IPS-NIHi7 (cell line): ENCODE measurements around the gene LMO7.

Source experiments
- DNase-seq: peaks from one replicate; pipeline ENCODE4 v3.0.0; 2012; ENCODE audit warnings: mixed read lengths; ENCODE audit errors: extremely low spot score

Gene LMO7

DNA sequence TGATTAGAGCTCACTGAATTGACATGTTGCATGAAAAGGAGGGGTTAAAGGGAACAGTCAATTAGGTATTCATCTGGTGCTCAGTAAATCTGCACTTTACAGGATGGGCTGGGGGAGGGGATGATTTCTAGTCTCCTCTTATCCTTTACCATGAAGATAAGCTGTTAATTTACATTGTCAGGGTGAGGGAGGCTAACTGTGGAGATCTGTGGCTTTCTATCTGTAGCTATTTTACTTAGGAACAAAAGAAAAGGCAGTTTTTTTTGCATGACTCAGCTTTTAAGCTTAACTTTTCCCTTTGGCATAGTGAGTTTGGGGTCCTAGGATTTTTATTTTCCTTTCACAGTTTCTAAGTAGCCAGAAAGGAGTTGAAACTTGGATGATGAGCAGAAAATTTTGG, 253.3 kb downstream of the LMO7 start:
- peak; percentile 17 for DNase-seq

DNA sequence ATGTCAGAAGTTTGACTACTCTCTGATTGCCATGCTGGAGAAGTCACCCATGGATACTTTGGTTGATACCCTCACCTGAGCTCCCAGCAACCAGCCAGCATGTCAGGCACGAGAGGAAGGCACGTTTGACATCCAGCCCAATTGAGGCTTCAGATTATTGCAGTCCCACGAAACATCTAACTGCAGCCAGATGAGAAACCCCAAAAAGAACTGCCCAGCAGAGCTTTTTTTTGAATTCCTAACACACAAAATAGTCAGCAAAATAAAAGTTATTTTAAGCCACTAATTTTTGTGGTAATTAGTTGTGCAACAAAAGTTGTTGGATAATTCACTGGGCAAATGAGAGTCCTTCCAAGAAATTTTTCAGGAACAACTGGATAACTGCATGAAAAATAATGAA, 259.0 kb downstream of the LMO7 start:
- DNase-seq = no peak

DNA sequence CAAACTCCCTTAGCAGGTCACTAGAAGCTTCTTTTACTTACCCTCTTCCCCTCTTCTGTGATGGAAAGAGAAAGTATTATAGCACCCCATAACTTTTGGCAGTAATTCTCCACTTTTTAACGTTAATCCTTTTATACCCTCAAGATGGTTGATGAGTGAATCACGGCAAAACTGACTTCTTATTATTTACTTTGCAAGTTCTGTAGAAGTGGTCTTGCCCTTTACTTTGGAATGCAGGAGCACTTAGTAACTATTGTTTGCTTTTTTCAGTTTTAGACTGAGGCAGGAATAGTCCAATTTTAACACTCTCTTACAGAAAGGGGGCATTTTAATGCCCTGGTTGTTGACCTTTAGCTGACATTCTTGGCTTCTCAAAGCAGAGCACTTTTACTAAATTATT, 260.1 kb downstream of the LMO7 start:
- DNase-seq = no peak

DNA sequence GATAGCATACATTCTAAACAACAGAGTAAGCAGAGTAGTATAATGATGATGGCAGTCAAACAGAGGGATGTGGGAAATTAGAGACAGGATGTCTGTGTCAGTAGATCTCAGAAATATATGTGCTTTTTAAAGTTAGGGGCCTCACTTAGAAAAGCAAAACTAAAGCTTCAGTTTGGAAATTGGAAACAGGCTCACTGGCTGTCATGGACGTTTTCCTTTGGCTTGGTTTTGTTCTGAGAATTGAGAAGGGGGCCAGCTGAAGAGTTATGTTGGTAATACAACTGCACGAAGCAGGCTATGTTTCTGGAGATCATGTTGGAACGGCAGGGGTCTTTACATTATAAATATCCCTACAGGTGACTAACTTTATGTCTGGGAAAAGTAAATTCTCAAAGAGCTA, 261.3 kb downstream of the LMO7 start:
- DNase-seq = no peak

DNA sequence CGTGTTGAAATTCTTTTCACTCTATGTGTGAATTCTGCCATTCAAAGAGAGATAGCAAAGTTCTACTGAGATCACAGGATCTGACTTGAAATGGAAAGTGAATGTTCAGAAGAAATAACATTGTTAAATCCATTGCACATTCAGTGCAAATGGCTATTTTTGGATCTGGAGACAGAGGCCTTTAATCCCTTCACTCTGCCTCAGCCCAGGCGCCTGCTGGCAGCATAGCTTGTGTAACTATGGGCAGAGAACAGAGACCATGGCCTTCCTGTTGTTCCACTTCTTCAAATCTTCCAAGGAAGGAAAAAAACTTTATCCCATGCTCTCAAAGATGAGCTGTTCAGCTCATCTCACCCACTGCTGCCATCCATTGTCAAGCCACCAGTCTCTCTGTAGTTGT, 265.4 kb downstream of the LMO7 start:
- no peak for DNase-seq

DNA sequence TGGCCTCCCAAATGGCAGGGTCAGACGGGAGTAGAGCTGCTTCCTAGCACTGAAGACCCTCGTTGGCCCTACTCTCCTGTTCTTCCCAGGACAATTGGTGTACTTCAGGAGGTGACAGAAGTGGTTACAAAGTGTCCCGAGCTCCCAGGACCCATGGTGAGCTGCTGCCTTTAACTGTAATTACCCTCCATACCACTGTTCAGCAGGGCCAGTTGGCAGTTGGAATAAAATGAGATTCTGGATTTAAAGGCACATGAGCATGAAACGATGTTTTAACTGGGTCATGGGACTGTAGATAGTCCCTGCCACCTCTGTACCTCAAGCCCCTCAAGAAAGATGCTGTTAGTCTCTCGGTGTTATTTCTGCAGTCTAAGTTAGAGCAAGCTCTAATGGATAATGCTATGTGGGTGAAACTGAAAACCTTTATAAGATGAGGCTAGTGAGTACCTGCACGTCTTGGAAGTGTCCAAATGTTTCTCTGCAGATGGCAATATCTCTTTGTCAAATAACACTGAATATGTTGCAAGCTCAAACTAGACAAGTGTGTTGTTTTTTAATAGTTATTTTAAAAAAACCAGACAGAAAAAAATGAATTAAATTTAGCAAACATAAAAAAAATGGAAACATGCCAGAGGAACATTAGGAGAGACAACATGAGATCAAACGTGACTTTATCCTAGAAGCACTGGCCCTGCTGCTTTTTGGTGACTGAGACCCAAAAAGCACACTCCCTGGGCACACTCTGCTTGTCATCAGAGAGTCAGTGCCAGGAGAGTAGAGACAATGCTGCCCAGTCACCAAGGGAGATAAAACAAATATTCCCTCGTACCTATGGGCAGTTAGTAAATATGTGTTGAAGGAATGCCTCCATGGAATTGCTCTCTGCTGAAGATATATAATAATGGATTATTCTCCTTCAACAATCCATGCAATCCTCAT, 266.3 kb downstream of the LMO7 start:
- no peak for DNase-seq

DNA sequence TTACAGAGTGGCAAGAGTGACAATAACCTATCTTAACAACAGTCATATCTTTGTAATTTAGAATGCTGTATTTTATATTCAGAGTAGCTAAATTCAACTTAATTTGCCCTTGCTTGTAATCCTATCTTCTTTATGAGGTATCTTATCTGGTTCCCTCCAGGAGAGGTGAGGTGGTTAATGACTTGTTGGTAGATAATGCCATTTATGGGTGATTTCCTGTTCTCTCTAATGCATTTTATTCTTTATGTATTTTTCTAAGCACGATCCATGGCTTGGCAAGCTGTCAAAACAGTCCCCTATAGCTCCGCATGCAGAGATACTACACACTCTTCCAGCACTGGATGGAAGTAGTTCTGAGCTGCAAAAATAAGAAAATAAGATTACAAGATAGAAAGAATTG, 267.9 kb downstream of the LMO7 start:
- no peak for DNase-seq

DNA sequence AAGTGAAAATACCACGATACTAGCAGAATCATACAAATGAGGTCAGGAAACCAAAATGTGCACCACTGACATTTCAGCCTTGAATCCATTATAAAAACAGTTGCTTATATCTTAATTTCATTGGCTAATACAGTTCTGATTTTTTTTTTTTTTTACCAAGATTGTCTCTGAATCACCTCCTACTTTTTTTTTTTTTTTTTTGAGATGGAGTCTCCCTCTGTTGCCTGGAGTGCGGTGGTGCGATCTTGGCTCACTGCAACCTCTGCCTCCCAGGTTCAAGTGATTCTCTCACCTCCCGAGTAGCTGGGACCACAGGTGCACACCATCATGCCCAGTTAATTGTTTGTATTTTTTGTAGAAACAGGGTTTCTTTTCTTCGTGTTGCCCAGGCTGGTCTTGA, 270.2 kb downstream of the LMO7 start:
- no peak for DNase-seq

DNA sequence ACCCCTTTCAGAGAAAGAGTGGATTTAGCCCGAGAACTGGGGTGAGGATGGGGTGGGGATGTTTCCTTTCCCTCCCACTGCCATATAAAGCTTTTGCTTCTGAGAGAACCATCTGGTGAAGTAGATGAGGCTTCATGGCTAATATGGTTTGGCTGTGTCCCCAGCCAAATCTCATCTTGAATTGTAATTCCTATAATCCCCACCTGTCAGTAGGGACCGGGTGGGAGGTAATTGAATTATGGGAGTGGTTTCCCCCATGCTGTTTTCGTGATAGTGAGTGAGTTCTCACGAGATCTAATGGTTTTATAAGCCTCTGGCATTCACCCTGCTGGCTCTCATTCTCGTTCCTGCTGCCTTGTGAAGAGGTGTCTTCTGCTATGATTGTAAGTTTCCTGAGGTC, 270.9 kb downstream of the LMO7 start:
- no peak for DNase-seq

DNA sequence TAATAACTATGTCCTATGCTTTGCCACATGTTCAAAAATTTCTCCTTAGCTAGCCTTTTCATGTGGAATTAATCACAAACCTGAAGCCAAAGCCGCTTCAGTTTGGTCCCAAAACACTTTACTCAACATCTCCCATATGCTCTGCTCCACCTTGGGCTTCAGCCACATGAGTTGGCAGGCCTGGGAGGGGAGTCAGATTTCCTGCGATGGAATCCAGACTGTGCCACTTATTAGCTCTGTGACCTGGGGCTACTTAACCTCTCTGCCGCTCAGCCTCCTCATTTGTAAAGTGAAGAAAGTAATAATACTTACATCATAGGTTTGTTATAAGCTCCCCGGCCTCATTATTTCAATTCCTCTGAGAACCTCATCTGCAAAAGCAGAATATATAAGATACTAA, 272.0 kb downstream of the LMO7 start:
- DNase-seq = no peak
